SKM-1 (cell line): ENCODE measurements around the gene RPRML.
"Not testable (repeated sequence)": the region's sequence is repeated elsewhere in the genome, so short reads cannot be mapped to it uniquely, and the experiment has no call there.

Experiments used
- DNase-seq: peaks from one replicate; lab custom pipeline; 2025; ENCODE audit not compliant: unreplicated experiment; lab: John Stamatoyannopoulos, UW

Gene RPRML

DNA sequence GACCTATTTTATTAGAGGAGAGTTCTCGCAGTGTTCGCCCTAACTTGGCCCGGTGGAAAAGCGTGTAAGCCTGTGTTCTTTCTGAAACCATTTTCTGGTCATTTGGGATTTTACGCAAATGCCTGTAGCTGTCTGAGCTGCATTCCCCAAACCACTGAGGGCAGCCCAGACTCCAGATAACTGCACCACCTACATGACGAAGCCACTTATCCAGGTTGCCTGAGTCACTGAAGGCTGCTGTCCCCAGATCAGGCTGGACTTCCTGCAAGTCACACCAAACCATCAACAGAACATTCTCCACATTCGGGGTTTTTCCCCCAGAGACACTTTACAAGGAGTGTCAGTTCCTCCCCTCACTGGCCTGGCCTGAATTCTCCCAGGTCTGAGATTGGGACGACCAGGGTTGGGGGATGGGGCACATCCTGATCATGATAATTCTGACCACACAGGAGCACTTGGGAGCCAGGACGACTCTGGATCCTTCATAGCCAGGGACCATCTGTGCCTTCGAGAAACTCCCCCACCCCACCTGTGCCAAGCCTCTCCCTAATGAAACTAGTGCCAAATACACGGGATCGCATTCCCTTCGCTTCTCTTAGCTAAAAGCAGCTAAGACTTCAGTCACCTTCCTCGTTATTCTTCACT is 2.3 kb downstream of the RPRML start:
- no peak for DNase-seq

DNA sequence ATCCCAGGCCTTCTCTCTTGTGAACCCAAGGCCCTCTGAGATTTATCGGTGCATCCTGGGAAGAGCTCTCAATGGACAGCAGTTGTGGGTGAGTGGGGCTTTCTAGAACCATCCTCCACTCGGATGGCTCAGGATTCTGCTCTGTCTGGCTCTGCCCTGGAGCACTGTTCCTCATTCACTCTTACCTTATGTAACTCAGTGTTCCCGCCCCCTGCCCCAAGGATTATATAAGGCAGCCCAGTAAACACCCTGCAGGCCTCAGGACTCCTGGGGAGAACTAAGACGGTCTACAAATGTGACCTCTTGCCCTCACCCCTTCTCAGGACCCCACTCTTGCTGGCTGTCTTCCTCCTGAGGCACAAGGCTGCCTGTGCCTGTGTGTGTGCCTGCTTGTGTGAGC is 3.8 kb downstream of the RPRML start:
- DNase-seq, result no peak

DNA sequence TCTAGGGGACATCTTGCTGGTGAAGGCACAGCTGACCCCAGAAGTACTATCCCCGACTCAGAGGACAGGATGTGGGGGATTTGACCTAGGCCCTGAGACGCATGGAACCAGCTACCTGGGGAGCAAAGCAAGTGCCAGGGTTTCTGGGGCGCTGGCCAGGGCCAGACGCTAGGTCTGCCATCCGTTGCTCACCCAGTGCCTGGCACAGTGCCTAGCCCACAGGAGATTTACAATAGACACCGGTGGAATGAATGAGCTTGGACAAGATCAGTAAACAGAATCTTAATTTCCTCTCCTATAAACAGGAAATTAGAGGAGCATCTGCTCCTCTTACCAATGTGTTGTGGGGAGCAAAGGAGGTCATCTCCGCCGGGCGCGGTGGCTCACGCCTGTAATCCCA is 5.0 kb downstream of the RPRML start:
- no peak for DNase-seq

DNA sequence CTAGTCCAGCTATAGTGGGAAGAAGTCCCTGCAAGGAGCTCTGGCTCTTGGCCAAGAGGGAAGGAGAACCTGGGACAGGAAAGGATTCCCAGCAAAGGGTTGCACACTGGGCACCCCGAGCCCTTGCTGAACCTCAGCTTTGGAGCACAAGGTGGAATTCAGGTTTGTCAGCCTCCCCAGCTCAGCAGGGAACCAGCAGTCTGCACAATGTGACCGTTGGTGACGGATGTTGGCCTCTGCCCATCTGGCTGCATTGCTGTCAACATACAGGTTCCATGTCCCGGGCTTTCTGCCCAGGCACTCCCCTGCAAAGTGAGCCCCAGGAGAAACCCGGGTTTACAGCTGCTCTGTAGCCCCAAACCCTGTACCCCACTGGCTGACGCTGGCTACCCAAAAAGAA is 6.7 kb downstream of the RPRML start:
- DNase-seq, result no peak

DNA sequence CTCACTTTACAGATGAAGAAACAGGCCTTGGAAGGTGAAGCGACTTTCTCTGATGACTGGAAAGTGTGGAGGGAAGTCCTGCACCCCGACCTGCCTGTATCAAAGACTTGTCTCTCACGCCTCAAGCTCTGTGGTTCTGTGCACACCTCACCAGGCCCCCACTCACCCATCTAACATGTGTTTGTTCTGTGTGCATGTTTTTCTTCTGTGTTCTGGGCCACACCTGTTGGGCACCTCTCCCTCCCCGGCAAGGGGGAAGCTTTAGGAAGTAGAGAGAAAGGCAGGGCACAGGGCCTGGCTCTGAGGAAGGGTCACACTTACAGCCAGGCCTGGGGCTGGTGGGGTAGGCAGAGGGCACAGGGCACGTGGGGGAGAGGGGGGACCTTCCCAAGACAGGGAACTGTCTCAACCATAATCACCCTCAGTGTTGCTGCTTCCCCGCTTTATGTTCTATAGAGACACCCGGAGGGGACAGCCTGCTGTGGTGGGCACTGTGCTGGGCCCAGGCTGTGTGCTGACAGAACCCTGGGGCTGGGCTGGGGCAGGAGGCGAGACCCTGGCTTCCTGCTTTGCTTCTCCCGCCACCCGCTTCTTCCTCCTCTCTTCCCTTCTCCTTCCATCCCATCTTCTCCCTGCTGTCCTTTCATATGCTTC is 7.3 kb downstream of the RPRML start:
- no peak for DNase-seq

DNA sequence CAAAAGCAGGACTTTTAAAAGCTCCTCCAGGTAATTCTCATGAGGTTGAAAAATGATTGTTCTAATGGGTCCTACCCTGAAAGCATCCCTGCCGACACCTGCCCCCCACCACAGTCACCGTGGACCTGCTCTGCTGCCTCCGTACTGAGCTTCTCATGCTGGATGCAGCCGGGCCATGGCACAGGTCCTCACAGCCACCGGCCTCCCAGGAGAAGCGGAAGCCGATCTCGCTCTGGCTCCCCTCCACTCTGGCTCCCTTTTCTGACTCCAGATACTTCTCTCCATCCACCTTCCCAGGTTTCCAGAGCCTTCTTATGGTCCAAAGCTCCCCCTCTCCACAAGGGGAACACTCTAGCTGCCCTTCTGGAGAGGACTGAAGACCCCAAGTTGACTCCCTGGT is 10.2 kb downstream of the RPRML start:
- DNase-seq, result no peak

DNA sequence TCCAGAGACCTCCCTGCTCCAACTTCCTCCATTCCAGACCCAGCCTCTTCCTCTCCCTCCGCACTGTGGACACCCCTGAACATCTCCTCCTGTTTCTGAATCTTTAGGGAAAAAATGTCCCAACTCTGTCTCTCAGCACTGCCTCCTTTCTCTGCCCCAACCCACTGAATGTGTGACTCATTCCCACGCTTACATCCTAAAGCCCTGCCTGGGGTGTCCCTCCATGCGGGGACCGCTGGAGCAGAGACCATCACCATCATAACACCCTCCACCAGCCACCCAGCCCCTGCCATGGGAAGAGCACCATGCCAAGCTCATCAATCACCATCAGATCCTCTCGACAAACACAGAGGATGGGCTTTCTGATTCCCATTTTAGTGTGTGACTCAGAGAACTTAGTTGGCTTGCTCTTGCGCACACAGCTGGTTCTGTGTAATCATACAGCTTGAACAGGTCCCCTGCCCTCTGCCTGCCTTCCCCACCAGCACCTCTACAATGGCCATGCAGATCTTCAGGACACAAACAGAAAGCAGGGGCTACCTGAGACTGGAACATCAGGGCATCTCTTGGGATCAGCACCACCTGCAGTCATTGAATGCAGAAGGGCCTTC is 10.7 kb downstream of the RPRML start:
- DNase-seq, result no peak

DNA sequence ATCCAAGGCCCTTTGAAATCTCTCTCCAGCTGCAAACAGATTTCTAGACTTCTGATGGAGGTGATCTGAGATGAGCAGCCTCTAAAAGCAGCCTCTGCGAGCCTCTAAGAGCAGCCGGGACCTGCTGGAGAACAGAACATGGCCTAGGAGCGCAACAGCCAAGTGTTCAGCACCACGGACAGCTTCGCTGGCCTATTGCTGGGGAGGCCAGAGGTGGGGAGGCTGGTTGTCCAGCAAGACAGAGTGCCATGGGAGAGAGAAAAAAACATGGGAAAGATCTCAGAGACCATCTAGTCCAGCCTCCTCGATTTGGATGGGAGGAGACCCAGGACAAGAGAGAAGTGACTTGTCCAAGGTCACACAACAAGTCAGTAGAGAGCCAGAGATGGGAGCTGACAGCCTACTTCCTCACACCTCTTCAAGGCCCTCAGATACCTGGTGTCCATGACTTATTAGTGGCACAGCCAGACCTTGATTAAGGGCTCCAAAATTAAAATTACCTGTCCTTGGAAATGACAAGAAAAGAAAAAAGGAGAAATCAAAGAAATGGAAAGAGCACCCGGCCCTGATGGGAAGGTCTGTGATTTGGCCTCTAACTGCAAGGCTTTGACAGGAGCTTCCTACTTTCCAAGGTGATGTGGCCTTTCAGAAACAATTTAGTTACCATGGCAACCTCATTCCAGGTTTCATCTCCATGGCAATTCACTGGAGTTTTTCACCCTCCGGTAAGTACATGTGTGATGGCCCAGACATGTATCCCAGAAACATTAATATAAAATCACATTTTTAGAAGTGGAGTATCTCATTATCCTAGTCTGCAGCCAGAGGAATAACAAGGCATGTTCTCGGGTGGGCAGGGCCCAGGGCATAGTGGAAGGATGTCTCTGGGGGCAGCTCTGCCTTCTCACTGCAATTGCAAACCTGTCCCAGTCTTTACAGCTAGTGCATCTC is 14.5 kb downstream of the RPRML start:
- DNase-seq, result no peak

DNA sequence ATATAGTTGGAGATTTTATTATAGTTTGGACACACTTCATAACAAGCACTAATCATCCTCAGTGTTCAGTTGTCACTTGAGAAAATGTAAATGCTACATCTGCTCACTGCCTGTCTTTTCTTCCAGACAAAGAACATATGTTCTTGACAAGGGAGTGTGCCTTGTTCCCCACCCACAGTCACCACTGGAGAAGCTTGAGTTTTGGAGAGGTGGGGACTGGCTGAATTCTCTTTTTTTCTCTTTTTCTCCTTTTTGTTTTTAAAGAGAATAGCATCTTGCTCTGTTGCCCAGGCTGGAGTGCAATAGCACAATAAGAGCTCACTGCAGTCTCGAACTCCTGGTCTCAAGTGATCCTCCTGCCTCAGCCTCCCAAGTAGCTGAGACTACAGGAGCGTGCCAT is 15.5 kb downstream of the RPRML start:
- no peak for DNase-seq

DNA sequence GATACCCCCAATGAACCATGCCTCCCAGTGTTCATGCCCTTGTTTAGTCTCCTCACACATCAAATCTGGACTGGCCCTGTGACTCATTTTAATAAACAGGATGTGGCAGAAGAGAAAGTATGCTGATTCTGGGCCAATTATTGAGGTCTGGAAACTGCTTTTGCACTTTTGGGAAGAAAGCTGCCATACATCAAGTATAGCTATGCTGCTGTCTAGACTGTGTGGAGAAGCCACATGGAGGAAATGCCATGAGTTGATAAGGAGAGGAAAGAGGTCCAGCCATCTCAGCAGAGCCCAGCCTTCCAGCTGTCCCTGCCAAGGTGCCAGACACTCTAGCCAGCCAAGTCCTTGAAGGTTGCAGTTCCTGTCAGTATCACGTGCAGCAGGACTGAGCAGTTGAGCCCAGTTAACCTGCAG is 16.7 kb downstream of the RPRML start:
- no peak for DNase-seq

DNA sequence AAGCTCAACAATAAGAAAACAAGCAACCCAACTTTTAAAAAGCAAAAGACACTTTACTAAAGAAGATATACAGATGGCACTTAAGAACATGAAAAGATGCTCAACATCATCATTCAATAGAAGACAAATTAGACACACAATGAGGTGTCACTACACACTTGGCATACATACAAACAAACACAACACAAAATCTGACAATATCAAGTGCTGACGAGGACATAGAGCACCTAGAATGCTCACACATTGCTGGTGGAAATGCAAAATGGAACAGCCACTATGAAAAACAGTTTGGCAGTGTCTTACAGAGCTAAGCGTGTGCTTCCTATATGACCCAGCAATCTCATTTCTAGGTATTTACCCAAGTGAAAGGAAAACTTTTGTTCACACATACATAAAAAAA is 18.9 kb downstream of the RPRML start:
- no peak for DNase-seq

DNA sequence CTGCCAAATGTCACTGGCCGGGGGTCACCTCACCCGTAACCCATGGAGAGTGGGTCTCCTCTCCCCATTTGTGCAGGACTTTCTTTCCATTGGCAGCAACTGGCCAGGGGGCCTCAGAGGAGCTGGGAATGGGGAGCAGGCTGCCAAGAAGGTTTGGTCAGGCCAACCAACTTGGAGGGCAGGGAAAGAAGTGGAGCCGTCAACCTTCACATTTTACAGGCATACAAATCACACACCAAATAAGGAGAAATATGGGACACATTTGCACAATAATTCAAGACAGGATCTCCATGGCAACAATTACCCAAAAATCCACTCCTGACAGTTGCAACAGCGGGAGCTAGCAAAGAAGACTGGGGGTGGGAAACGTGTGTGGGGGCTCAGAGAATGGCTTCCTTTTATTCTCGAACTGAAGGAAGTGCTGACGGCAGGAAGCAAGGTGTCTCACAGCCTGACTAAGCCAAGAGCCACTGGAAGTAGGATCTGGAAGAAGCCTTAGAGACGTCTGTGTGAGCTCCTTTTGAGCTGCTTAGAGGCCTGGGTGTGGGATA is 20.9 kb downstream of the RPRML start:
- no peak for DNase-seq

DNA sequence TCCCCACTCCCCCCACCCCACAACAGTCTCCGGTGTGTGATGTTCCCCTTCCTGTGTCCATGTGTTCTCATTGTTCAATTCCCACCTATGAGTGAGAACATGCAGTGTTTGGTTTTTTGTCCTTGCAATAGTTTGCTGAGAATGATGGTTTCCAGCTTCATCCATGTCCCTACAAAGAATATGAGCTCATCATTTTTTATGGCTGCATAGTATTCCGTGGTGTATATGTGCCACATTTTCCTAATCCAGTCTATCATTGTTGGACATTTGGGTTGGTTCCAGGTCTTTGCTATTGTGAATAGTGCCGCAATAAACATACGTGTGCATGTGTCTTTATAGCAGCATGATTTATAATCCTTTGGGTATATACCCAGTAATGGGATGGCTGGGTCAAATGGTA is 25.9 kb downstream of the RPRML start:
- DNase-seq, result not testable (repeated sequence)

DNA sequence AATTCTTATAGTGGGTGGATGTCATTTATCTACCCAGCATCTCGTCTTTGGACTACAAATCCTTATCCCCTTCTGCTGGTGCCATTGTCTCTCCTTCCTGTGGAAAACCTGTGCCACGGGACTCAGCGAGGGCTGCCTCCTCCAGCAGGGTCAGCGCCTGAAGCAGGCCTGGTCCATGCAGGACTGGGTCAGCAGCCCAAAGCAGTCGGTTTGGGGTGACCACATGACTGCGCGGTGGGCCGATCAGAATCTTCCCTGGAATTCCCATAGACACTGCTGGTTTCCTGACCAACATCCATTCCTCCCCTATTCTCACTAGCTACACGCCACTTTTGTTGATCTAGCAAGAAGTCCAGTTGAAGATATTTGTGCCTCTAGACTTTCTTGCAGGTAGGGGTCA is 26.9 kb downstream of the RPRML start:
- DNase-seq, result no peak

DNA sequence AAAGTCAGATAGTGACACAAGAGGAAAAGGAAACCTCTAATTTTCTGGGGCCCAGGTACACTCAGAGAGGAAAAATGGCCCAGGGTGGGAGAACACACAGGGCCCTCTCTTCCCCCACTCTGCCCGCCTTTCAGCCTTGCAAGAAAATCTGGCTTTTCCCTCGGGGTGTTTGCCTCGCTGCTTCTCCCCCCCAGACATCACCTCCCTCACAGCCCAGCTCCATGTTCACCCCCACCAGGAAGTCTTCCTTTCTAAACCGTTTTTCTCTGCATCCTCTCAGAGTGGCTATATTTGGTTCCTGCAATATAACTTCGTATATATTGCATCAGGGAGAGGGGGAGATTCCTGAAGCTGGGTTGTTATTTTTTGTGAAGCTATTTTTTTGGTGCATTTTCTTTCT is 27.3 kb downstream of the RPRML start:
- DNase-seq, result no peak

DNA sequence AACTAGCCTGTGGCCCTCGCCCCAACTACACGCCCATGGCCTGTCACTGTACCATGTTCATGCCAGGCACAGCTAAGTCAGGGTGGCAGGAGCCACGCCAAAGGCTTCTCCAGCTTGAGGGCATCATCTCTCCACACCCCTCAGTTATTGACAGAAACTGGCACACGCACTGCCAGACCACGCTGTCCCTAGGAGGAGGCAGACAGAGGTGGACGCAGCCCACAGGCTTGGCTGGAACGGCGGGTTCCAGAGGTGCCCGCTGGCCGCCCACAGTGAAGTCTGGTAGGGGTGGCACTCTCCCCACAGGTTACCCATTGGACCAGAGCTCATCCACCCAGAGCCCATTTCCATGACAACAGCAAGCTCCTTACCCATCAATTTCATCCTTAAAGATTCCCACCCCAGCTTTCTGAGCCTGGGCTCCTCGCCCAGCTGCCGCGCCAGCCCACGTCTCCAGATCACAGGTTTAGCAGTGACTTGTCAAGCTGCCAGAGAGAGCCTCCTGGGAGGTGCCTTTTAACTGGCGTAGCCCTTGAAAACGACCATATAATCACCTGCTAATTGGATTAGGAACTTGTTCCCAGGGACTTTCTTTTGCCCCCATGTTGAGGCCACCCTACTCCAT is 27.9 kb downstream of the RPRML start:
- no peak for DNase-seq

DNA sequence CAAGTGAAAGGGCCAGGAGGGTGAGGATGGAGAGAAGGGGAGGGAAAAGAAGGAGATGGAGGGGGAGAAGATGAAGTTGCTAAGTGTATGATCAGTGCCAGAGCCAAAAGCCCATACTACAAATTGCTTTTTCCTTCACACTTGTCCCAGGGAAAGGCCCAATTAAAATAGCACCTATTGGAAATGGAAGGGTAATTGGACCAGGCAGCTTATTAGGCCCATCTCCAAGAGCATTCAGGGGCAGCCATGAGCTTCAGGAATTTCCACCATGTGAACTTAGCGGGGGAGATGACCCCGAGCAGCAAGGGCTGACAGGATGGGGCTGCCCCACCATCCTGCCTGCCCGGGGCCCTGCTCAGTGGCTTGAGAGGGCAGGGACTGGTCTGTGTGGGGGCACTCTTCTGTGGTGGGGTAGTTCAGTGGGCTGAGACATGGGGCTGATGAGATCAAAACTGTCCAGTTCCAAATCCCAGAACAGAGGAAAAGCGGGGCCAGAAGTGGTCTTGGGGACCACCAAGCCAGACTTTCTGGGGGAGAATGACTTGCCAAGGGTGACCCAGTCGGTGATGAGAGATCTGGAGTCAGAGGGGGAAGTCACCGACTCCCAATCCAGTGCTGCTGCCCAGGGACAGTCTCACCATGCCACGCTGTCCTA is 28.6 kb downstream of the RPRML start:
- no peak for DNase-seq

DNA sequence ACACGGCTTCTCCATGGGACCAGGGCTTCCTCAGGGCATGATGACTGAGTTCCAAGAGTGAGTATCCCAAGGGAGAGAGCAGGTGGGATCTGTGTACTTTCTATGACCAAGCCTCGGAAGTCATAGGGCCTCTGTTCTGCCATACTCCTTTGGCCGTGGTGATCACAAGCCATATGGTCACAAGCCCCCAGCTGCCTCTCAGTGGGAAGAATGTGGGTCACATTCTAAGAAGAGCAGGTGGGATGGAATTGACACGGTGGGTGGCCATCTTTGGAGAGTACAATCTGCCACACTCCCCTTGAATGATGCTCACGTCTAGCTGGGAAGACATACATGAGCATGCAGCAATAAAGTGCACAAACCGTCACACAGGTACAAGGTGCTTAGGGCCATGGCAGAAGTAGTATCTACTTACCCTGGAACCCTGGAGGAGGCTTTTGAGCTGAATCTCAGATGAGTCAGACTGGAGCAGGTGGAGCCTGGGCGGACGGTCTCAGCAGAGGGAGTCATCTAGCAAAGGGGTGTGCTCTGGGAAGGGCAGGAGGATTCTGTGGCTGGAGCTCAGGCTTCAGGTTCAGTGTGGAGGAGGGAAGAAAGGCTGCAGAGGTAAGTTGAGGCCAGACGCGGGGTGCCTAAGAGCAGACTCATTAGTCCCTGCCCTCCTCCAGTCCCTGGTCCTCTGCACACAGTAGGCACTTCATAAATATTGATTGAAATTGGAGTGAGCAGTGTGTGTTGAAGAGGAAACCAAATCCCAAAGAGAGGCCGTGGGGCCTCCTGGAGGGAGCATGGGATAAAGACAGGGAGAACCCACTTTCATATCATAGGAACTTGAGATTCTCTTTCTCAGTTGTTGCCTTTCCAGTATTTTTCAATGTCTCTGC is 29.5 kb downstream of the RPRML start:
- DNase-seq, result no peak

DNA sequence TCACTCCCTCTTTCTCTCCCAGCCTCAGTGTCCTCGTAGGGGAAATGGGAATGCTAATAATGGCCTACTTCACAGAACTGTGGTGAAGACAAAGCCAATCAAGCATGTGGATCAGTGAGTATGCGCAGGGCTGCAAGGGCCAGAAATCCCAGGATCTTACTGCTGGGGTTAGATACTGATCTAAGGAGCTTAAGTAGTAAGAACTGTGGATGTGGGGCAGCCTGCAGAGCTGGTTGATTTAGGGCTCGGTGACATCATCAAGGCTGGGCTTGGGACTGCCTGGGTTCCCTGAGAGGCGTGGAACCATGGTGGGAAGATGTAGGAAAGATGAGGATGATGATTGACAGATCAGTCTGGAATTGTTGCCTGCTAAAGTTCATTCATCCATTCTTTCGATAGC is 30.5 kb downstream of the RPRML start:
- DNase-seq, result no peak
